GM12872 (cell line): Measurements from ENCODE around the gene PAN3.

Experiments
- CTCF ChIP-seq: IDR thresholded peaks from 3 replicates; pipeline ENCODE4 v1.5.1; 2011; ENCODE audit warnings: low read depth, mild to moderate bottlenecking, low read length, moderate library complexity; ENCODE audit not compliant: insufficient read depth

The PAN3 gene

GRCh38 chr13:28100150-28101121 lies 37.9 kb upstream of the PAN3 start, which contains the start of gene FLT3:
TSS of gene FLT3 (minus strand) at chr13:28100576. CDS start at chr13:28100510, 66 bp downstream.
- TF ChIP-seq CTCF = no peak

- TF ChIP-seq CTCF = no peak
Measured at GRCh38 chr13:28106976-28107375, 31.4 kb upstream of the PAN3 start.

GRCh38 chr13:28110414-28110813 lies 27.9 kb upstream of the PAN3 start:
- TF ChIP-seq CTCF = no peak

GRCh38 chr13:28116736-28117135 lies 21.6 kb upstream of the PAN3 start:
- no peak for TF ChIP-seq CTCF

GRCh38 chr13:28117689-28118377 lies 20.5 kb upstream of the PAN3 start:
- no peak for TF ChIP-seq CTCF

GRCh38 chr13:28120317-28120716 lies 18.0 kb upstream of the PAN3 start:
- TF ChIP-seq CTCF = no peak

GRCh38 chr13:28121224-28121623 lies 17.1 kb upstream of the PAN3 start:
- no peak for TF ChIP-seq CTCF
